ENCODE data around the gene SPACDR. TPM values are rescaled to one million over a fixed set of nuclear protein-coding genes. Genes with fewer than 3 reads are reported as not detected.

SPACDR gene
- total RNA-seq, 1 donor from 2014 or later: 0.49 TPM

DNA sequence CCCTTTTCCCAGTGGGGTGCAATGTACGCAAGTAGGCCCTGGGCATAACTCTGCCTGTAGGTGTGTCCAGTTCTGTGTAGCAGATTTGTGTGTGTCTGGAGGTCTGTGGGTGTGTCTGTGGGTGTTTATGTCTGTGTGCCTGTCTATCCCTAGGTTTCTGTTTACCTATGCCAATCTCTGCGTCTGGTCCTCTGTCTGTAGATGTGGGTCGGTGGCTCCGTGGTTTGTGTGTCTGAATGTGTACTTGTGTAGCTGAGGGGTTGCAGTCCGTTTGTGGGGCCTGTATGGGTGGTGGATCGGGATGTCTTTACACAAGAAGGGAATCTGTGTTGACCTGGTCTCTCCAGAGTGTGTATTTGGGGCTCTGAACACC is 20.6 kb upstream of the SPACDR start:
- DNase-seq: no peak

DNA sequence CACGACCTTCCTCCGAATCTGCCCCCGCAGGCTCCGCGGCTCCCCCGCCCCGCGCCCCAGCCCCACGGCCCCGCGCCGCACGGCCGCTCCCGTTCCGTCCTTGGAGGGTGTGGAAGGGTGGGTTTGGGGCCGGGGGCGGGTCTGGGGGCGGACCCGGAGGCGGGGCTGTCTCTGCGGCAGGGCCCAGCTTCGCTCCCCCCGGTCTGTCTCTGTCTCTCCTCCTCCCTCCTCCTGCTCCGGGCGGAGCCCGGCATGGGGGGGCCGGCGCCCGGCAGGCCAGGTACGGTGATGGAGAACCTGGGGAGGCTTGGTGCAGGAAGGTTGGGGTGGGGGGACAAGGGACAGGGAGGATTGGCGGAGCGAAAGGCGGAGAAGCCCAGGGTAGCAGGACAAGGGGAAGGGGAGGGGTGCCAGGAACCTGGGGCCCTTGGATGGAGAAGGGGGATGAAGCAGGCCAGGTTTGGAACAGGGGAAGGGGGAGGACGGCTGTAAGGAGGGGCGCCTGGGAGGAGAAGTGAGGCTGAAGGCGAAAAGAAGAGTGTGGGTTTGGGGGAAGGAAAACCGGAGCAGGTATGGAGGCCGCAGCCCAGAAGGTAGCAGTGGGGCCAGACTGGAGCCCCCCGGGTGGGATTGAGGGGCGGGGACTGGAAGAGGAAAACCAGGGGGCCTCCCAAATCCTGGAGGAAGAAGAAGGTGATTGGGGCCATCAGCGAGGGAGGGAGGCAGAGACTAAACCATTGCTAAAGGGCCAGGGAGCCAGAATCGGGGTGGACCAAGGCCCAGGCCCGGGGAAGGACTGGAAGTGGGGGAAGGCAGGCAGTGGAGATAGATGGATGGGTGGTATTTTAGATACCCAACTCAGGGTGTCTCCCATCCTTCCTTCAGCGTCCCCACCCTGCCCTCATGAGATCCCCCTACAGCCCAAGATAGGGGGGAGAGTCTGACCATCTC is 19.9 kb upstream of the SPACDR start, which contains the start of gene NYAP1:
TSS of gene NYAP1 (plus strand) at position 206 of the 951 bp plus-strand sequence. CDS start 1,385 bp downstream, outside the sequence.
- DNase-seq: peak; percentile 42

DNA sequence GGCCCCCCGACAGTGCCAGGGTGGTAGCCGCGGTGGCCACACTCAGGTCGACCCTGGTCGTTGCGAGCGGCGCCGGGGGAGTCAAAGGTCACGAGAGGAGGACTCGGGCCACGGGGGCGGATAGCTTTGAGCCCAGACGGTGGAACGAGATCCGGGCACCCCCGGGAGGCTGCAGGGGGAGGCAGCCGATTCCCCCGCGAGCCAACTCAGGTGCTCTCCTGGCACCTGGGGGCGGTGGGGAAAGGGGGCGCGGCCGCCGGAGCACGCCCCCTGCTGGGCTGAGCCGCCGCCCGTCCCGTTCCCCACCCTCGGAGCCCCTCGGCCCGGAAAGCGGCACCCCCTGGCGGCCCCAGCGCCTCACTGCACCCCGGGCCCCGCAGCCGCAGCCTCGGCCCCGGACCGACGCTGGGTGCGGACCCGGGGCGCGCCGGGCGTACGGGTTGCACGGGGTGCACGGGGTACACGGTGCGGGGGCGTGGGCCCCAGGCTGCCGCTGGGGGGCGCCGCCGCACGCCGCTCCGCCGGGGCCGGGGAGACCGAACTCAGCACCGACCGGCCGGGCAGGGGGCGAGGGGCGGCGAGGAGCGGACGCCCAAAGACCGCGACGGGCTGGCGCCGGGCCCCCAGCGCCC is 19.1 kb upstream of the SPACDR start:
- DNase-seq: peak; percentile 42

DNA sequence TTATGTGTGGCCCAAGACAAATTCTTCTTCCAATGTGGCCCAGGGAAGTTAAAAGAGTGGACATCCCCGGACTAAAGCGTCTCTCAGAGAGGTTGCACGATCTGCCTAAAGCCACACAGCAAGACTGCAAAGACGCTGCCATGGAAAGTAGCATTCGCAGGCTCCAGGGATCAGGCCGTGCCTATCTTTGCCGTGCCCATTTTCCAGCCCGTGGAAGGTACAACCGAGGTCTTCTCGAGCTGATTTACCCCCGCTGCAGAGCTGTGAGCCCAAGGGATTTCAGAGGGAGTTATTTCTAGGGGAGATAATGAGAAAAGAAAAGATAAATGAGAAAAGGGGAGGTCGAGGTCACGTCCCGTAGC is 18.6 kb upstream of the SPACDR start:
- DNase-seq: no peak

DNA sequence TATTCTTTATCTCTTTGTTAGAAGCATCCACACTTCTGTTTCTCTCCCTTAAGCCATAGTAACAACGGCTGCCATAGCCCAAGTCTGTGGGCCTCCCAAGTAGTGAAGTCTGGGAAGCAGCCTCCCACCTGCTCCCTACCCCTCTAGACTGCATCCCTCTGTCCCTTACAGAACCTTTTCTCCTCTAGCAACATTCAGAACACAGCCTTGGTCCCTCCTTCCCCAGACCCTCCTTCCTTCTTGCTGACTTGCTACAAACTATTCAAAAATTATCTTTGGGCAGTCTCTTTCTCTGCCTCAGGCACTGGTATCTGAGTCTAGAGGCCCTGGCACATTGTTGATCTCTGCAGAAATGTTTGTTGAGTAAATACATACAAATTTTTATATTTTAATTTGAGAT is 17.4 kb upstream of the SPACDR start:
- no peak for DNase-seq

DNA sequence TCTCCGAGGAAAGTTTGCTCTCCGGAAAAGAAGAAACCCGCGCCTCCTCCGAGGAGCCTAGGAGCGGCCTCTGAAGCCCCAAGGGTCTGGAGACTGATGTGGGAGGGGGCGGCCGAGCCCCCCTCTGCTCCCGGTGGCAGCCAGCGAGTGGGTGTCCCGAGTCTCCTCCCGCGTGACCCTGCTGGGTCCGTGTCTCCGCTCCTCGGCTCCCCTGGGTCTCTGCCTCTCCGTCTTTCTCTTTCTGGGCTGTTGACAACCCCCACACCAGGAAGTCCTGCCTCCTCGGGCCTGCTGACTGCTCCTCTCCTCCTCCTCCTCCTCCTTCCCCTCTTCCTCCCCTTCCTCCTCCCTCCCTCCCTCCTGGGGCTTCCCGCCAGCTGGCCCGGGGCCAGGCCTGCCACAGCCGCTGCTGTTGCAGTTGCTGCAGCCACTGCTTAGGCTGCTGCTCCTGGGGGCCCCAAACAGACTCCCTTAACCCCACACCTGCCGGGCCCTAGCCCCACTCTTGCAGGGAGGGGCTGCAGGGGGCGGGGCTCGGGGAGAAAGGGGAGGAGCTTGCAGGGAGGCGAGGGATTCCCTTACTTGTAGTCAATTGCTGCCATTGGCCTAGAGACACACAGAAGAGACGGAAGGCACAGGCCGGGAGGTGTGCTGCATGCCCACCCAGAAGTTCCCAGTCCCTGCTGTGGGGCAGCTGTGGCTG is 15.0 kb upstream of the SPACDR start, which contains the start of gene TSC22D4:
TSS of gene TSC22D4 (minus strand) at position 257 of the 703 bp plus-strand sequence. CDS start 1,176 bp downstream, outside the sequence.
- DNase-seq: peak; percentile 95

DNA sequence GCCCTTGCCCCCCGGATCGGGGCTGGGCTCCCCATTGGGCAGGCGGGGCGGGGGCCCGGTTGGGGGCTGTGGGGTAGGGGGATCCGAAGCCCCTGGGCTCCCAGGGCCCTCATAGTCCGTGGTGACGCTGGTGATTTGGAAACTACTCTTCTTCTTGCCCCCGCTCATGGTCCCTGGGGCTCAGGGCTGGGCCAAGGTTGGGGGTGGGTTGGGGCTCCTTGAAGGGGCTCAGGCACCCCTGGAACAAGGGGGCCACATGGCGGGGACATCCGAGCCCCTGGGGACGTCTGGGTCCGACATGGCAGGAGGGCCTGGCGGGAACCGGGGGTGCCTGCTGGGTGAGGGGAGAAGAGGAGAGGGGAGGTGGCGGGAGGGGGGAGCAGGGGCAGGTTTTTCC is 13.8 kb upstream of the SPACDR start:
- DNase-seq: no peak

DNA sequence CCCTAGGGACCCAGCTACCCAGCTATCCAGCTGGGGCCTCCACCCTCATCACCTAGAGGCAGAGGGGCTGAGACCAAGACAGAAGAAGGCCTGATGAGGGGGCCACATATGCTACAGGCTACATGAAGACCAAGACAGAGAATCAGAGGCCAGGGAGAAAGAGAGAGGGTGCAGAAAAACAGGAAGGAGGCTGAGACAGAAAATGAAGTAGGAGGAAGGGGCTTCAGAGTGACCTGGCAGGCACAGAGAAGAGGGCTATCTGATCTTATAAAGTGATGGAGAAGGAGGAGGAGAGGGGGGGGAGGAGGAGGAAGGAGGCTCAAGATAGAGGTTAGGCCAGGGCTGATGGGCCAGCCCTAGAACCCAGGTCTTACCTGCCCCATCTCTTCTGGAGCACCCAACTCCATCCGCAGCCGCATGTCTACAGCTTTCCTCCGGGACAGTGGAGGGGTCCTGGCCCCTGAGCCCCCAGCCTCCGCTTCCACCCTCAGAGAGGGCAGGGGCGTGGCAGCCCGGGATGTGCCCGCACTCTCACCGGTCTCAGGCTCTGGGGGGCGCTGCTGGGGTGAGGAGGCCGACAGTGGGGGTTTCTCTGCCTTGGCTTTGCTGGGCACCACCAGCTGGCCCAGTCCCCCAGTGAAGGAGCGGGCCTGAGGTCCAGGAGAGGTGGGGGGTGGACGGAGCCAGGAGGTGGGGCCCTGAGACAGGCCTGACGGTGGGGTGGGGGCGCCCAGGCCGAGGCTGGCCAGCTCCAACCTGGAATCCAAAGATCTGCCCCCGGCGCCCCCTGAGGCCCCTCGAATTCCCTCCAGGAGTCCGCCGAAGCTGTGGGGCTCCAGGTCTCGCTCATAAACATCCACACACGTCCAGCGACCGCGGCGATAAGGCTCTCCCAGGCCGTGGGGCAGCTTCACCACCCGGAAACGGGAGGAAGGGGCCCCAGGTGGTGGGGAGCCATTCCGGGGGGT is 13.1 kb upstream of the SPACDR start:
- no peak for DNase-seq

DNA sequence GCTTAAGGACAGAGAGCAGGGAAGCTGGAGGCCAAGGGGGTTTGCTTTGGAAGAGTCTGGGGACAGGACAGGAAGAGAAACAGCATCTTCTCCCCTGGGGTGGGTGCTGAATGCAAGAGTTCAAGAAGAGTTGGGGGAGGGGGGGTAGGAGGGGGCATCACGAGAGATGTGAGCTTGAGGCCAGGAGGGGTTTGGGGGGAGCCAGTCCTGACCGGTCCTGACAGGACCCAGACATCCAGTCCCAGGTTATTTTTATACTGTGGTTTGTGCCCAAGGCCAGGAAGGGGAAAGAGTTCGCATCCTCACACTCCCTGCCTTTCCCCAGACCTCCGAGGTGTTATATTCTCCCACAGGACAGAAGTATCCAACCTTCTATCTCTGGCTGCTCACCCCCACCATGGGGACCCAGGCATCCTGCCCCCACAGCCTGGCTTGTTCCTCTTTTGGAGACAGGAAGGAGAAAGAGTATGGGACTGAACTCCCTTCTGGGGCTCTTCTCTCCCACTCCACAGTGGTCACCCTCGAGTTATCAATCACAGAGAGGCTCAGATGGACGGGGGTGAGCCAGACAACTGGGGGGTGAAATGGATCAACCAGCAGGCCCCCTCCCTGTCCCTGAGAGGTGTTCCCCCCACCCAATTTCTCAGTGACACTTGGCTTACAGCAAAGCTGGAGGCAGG is 12.2 kb upstream of the SPACDR start:
- DNase-seq: no peak

DNA sequence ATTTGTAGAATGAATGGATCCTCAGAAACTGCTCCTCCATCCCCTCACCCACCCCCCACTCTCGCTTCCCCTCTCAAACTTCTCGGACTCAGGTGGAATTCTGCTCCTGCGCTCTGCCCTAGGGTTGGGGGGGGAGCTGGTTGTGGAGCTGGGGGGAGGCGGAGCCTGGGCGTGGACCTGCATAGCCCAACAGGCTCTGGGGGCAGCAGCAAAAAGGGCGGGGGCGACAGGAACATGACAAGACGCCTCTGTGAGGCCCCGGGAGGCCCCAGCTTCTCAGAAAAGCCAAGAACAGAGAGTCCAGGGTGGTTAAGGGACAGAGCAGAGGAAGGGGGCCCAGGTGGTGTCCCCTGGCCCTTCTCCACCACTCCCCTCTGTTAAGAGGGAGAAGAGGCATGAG is 11.5 kb upstream of the SPACDR start:
- DNase-seq: no peak

DNA sequence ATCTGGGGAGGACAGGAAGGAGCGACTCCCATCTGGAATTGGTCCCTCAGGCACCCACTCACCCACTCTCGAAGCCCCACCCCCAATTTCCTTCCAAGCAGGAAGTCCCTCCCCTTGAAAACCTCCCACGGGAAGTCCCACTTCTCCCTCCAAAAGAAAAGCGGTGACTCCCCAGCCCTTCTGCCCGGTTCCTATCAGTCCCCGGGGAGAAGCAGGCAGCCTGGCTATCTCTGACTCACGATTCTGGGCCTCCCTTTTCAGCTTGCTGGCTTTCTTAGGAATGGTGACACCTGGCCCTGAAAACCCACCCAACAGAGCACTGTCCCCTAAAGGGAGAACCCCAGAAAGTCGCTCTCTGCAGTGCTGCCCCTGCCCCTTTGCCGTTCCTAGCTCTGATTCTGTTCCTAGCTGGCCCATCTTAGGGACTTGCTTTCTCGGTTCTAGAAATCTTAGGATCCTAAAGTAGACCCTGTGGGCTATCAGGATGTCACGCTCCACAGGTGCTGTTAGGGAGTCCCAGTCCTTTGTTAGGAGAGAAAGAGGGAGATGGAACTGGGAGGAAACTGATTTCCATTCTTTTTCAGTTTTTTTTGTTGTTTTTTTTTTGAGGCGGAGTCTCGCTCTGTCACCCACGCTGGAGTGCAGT is 8.9 kb upstream of the SPACDR start:
- no peak for DNase-seq

DNA sequence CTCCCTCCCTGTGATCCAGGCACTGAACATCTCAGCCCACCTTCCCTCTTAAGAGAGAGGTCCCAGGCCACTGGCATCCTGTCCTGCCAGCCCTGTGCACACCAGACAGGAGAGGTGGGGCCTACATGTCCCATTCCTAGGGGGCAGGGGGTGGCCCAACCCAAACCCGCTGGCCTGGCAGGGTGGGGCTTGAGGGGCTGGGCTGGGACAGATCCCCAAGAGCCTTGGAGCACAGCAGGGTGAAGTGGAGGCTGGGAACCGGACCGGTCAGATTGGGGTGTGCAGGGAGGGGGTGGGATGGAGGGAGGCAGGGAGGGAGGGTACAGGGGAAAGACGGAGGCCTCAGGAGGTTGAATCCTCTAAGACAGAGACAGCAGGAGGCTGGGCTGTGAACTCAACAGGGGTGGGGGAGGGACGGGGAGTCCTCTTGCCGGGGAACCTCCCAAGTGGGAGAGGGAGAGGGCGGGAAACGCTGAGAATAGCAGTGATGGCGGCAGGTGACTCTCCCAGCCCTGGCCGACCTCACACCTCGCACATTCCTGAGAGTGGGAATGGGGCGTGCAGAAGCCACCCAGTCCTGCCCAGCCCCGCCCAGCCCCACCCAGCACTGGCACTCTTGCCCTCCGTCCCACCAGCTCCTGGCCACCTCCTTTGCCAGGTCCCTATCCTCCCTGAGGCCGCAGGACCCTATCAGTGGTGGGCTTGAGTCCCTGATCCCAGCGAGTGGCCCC is 8.2 kb upstream of the SPACDR start:
- no peak for DNase-seq

DNA sequence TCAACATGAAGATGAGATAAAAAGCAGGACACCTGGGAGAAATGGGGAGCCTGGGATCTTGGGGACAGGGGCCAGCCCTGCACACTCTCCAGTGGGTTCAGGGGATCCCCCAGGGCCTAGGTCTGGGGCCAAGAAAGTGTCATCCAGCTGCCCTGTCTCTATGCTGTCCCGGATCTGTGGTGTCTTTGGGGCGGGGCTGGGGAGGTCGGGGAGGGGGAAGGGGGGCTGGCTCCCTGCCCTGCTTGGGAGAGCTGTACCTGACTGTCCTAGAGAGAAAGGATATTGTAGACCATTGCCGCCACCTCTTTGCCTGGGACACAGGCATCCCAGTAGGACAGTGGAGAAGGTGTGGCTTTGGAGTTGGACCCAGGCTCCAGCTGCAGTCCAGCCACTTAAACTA is 7.0 kb upstream of the SPACDR start:
- DNase-seq: no peak

DNA sequence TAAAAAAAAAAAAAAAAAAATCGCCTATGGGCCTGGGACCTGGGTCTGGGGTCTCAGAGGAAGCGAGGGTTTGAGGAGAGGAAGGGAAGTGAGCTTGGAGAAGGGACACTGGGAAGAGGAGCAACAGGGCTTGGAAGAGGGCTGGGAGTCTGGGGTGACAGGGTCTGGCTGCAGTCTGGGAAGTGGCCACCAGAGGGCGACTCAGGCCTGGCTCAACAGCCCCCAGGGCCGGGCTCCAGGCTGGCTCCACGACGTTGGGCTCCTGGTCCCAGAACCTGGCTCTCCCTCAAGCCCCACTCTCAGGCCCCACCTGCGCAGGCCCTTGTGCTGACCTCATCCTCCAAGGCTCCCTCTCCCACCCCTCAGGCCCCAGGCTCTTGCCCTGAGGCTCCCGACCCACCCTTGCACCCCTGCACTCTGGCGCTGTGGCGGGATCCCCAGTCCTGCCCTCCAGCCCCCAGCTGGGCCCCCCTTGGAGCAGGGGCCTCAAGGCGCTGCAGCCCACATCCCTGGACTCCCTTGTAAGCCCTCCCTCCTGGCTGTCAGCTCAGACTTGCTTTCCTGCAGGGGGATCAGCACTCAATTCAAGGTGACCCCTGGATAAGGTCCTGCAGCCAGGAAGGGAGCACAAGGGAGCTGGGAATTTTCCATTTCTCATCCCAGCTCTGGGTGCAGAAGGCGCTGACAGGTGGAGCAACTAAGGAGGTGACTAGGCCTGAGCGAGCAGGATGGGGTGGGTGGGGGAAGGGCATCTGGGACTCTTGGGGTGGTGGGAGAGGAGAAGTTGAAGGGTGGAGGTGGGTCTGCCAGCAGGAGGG is 5.4 kb upstream of the SPACDR start:
- DNase-seq: peak; percentile 60

DNA sequence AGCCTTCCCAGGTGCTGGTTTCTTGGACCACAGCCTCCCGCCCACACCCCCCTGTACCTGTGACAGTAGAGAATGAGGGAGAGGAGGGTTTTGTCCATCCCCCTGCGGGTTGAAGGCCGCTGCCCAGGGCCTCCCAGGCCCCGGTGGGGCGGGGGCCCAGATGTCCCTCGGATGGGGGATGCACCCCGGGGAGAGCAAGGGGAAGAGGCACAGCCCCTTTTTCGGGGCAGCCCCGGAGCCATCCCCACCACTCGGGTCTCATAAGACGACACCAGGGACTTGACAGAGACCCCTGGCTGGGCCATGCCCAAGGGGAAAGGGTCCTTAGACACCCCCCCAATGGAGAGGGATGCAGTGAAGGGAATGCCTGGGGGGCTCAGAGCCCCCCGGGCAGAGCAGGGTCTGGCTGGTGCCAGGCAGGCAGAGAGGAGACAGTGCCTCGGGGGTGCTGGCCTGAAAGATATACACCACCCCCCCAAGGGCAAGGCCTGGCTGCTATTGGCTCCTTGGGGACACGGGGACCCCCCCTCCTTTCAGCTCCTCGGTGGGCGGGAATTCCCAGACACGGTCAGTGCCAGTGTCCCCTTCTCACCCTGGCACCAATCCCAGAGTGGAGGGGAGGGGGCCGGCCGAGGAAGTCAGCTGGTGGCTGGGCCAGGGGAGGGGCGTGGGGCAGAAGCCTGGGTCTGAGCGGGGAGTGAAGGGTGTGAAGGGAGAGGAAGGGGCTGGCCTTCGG is 3.7 kb upstream of the SPACDR start:
- DNase-seq: no peak

DNA sequence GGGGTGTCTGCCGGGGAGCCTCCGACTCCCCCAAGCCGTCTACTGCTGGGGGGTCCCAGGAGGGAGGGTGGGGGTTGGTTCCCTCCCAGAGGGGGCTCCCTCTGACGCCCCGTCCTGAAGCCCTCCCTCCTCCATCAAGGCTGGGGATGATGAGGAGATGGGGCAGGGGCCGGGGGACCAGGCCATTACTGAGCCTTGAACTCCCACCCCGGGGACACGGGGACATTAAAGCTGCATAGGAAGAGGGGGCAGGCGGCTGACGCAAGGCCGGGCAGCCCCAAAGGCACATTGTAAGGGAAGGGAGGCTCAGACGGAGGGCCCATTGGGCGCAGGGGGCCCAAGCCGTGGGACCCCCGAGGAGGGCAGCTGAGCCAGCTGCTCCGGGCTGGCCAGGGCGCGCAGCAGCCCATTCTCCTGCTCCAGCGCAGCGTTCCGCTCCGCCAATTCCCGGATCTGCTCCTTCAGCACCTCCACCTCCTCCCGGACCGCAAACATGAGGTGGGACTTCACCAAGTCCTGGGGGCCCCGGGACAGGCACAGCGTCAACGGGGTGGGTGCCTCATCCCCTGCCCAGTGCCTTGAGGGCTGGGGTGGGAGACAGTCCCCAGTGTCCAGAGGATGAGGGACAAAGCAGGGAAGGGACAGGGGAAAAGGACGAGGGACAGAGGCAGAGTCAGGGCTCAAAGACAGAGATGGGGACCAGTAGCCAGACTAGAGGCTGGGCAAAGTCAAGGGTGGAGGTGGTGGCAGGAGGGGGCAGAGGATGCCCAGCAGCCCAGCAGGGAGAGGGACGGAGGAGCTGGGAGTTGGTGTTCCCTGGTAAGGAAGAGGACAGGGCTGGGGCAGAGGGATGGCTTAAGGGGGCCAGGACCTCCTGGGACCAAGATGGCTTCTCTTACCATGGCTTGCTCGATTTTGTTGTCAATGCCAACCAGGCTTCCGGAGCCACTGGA is 2.9 kb upstream of the SPACDR start:
- no peak for DNase-seq

Measured in skin of body (tissue), 2 donors.